Mucosa of gallbladder (tissue), 1 donor: ENCODE data around the gene MED8. TPM values are rescaled to one million over a fixed set of nuclear protein-coding genes. Genes with fewer than 3 reads are reported as not detected.

Experiments used
- DNase-seq: peaks from one replicate; pipeline ENCODE4 v3.0.0-alpha.2; 2020; ENCODE audit warnings: low spot score
- total RNA-seq: library from RNA; stranded (reverse); gene quantifications from one replicate; pipeline ENCODE4 v1.2.1, GENCODE V29; 2021
- donor health status: DM: no; HTN: no; CAD: no.

MED8 gene
- total RNA-seq, 1 donor from 2014 or later: 37.7 TPM

- no peak for DNase-seq
Measured at GRCh38 chr1:43334453-43335205, 55.0 kb downstream of the MED8 start.

Other genes with a start within 250 kb of the MED8 start
- gene EBNA1BP2, start 217.5 kb downstream of the MED8 start, total RNA-seq: 31.9 TPM
- 0.75 TPM for gene CFAP57, start 217.5 kb downstream of the MED8 start, total RNA-seq
- 75.9 TPM for gene TMEM125, start 119.8 kb downstream of the MED8 start, total RNA-seq
- gene C1orf210, start 104.2 kb downstream of the MED8 start, total RNA-seq: 47.9 TPM
- gene TIE1, start 88.8 kb downstream of the MED8 start, total RNA-seq: 23.3 TPM
- gene MPL, start 52.0 kb downstream of the MED8 start, total RNA-seq: not detected
- gene CDC20, start 30.8 kb downstream of the MED8 start, total RNA-seq: 5.1 TPM
- 141 TPM for gene ELOVL1, start 21.8 kb downstream of the MED8 start, total RNA-seq
- gene SZT2, start 99 bp upstream of the MED8 start, total RNA-seq: 59.3 TPM
- 85.5 TPM for gene HYI, start 64.1 kb upstream of the MED8 start, total RNA-seq
- 478 TPM for gene PTPRF, start 141.1 kb upstream of the MED8 start, total RNA-seq